GM19099 (cell line): Measurements from ENCODE around the gene CHCHD6.

ENCODE experiments used
- POLR2A ChIP-seq: IDR thresholded peaks from 3 replicates; pipeline ENCODE4 v1.6.1; 2011; ENCODE audit warnings: low read depth; ENCODE audit not compliant: insufficient read length; ENCODE audit errors: extremely low read depth

Gene CHCHD6

DNA sequence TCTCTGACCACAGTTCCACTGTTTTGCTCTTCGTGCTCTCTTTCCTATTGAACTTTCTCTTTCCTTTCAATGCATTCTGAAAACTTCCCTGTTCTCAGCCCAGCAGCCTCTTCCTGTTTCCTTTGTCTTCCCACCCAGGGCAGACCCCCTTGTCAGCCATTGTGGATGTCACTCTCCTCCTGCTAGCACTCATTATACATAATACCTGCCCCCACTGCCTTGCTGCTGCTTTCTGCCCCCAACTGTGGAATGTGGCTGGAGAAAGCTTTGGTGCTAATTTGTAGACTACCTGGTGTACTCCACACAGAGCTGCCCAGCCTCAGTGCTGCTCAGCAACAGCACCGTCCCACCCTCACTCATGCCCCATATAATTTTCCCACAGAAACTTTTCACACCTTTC is 80.2 kb downstream of the CHCHD6 start:
- no peak for TF ChIP-seq POLR2A

DNA sequence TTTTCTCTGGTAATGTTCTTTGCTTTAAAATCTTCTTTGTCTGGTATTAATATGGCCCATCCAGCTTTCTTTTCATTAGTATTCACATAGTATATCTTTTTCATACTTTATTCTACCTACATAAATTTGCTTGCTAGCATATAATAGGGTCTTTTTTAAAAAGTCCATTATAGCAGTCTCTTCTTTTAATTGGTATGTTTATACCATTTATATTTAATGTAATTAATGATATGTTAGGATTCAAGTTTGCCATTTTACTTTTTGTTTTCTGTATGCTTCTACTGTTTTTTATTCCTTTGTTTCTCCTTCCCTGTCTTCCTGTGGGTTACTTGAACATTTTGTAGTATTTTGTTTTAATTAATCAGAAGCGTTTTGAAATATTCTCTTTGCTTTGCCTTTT is 89.0 kb downstream of the CHCHD6 start:
- no peak for TF ChIP-seq POLR2A

DNA sequence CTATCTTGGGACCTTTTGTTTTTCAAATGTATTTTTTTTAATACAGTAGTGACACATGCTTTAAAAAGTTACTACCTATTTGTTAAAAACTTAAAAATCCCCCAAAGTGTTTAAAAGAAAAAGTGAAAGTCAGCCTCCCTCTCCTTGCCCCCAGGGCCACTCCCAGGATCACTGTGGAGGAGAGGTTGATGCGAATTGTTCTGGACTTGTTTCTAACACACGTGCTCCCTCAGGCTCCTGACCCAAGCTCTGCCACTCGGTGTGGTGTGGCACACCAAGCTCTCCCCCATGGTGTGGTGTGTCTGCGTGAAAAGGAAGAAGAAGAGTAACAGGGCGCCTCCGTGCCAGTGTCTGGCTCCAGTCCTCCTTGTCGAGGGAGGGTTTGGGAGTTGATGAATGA is 93.5 kb downstream of the CHCHD6 start:
- no peak for TF ChIP-seq POLR2A

DNA sequence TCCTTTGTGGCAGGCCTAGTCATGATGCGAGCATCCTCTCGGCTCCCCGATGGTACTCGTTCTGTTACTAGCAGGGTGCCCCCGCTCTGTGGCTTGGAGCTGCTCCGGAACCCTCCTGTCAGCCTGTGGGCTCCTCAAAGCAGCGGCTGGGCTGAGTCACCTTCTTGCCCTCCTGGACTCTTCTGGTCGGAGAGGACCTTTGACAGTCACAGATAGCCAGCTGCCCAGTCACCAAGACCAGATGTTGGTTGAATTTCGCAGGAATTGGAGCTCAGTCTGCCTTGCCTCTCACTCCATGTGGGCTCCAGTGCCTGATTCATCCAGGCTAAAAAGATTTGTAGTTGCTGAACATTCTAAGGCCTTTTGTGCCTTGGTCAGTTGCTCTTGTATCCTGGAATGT is 94.5 kb downstream of the CHCHD6 start:
- no peak for TF ChIP-seq POLR2A

DNA sequence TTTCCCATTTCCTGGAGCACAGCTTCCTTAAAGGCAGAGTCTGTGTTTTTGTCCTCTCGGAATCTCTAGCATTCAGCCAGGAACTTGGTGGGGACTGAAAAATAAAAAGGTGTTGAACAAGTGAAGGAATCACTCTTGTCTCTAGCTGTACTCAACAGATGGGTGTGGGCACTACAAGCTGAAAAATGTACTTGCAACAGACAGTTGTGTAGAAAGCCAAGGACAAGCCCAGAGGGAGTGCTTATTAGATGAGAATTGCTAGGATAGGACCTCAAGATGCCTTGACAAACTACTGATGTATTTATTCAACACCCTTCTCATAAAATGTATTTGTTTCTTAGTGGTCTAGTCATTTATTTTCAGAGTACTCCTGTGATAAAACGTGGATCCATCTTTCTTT is 95.1 kb downstream of the CHCHD6 start:
- no peak for TF ChIP-seq POLR2A

DNA sequence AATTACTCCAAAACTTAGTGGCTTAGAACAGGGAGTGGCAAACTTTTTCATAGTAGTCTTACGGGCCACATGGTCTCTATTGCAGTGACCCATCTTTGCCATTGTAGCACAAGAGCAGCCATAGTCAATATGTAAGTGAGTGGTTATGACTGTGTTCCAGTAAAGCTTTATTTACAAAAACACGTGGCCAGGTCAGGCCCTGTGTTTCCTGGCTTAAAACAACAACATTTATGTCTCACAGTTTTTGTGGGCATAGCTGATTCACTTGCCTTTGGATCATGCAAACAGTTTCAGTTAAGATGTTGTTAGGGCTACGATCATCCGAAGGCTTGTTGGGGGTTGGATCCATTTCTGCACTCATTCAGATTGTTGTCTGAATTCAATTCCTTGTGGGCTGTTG is 103.8 kb downstream of the CHCHD6 start:
- no peak for TF ChIP-seq POLR2A

DNA sequence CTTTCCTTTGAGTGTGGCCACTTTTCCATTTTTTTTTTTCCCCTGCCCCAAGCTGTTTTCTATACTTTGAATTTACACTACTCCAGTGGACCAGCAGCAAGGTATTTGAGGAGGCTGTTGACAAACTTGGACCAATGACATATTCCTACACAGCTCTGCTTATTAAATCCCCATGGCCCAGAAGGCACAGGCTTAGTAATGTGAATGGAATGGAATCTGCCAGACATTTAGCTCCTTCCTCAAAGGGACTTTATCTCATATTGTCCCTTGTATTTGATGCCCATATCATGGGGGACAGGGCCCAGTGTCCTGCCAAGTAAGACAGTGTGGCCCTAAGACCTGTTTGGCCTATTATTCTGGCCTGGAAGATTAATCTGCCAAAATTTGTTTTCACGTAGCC is 107.5 kb downstream of the CHCHD6 start:
- TF ChIP-seq POLR2A, result no peak

DNA sequence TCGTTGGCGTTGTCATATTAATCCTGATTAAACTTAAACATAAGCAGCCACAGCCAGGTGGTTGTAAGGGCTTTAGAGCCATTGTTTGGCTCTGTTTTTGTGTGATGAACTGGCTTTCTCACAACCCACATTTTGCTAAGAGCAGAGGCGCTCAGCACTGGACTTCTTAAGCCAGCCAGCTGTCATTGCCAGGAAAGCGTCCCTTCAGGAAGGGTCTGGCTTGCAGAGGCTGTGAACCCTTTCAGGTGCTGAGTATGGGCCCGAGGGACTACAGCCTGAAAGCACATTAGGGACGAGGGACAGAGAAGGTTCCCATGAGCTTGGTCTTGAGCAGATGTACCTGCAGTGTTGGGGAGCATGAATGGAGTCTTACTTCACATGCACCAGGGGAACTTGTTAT is 112.3 kb downstream of the CHCHD6 start:
- no peak for TF ChIP-seq POLR2A

DNA sequence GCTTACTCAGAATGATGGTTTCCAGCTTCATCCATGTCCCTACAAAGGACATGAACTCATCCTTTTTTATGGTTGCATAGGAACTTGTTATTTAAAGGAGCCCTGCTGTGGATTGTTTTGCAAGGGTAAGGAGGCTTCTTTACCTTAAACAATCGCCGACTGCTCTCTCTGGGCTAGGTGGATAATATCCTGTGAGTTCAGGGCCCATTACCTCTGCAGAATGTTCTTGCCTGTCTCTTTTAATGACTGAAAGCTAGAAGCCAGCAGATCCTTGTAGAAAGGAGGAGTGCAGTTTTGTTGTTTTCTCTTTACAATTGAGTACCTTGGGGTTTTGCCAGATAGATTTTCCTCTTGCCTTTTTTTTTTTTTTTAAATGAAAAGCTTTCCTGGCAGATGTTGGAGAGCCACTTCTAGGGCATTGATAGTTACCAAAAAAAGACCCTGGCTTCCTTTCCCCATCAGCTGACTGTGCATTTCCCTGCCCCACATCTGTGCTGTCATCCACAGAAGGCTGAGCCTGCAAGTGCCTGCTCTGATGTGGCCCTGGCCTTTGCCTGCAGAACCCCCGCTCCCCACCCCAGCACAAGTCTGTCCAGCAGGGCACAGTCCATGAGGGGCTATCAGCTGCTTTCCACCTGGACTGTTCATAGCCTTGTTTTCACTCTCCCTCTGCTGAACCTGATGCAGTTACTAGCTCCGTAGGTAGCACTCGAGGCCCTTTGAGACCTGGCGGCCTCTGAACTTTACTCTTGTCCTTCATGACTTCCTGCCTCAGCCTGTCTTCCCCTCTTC is 113.1 kb downstream of the CHCHD6 start:
- no peak for TF ChIP-seq POLR2A

DNA sequence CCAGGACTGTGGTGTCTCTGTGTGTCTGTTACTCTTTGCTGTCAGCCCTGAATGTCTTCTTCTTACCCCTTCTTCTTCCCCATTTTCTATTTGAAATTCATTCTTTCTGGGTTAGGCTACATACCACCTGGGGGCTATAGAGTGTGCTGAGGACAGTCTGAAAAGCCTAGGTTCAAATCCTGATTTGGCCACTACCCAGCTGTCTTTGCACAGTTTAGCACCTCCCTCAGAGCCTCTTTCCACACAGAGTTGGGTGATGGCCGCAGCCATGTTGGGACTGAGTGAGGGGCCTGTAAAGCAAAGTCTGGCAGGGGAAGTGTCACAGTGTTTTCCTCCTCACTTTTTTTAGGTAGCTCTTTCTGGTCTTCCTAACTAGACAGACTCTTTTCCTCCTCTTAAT is 113.7 kb downstream of the CHCHD6 start:
- no peak for TF ChIP-seq POLR2A

DNA sequence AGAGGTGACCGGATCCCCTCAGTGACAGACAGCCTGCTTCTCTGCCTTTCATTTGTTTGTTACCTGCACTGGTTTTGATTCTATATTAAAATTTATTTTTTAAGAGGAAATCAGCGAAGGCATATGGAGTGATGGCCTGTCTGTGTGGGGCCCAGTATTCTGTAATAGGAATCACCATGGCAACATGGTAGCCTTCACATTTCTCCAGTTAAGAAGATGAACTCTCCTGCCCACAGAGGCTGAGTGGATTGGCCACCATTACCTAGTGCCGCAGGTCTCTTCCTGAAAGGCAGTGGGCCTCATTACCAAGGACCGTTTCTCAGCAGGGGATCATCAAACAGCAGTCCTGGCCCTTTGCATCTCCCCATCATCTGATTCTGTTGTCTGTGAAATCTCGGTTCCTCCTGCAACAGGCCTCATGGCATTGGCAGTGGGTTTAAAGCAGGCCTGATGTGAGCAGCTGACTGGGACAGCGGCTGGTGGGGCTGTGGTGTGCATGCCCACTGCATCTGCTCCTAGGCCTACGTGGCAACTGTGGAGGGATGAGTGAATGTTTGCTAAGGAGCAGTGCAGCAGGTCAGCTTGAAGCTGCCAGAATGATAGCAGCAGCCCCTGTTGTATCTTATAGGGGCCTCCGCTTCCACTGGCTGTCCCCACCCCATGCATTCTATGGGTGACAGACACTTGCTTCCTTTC is 114.5 kb downstream of the CHCHD6 start:
- TF ChIP-seq POLR2A, result no peak

DNA sequence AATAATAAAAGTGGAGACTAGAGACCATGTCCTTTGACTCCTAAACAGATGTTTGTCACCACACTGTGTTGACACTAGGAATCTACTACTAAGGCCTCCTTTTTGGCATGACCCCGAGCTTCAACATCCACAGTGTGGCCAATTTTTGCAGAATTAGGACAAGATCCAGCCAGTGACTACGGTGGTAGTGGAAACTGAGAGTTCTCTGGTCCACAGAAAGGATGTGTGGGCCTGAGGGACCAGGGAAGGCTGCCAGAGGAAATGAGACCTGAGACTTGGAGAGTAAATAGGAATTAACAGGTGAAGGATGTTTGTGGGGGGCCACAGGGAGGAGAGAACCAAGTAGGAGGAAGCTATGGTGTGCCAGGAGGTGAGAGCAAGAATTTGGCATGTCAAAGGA is 122.7 kb downstream of the CHCHD6 start:
- no peak for TF ChIP-seq POLR2A

DNA sequence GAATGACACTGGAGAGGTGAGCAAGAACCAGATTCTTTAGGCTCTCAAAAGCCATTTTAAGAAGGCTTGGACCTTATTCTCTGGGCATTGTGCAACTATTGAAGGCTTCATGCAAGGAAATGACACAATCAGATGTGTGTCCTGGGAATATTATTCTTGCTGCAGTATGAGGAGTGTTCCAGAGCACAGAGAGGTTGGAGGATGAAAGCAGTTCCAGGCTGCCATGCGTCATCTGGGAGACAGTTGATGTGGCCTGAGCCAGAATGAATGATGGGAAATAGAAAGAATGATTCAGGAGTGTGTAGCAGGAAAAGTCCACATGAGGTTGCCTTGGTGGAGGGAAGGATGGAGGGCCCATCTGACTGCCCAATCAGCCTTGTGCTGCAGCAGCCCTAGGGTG is 123.1 kb downstream of the CHCHD6 start:
- no peak for TF ChIP-seq POLR2A

DNA sequence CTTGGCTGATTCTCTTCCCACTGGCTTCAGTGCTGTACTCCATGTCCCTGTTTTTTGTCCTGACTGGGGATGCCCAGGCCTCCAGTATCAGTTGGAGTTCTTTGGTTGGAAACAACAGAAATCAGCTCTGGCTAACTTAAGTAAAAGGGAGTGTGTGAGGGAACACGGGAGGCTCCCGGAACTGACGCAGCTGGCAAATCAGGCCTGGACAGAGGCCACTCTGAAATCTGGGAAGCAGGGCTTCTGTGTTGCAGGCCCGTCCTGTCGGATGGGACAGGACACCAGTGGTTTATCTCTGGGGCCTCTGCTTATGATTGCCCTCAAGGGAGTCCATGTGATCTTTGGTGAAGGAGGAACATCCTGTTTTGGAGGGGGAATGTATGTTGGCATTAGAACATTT is 124.3 kb downstream of the CHCHD6 start:
- no peak for TF ChIP-seq POLR2A

DNA sequence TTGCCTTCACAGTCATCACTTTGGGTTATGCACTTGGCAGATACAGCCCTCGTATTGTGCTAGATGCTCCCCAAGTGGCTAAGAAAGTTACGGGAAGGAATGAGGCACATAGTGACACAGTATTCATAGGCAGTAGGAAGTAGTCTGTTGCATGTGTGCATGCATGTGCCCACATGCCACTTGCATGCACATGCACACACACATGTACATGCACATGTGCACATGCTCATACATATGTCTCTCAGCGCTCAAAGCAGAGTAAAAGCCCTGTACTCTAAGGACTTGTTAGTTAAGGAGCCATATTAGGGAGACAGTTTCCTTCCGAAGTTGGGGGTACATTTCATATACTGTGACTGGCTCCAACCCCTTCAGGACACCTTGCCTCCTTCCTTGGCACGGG is 128.9 kb downstream of the CHCHD6 start:
- TF ChIP-seq POLR2A, result no peak
